Esophagus squamous epithelium (tissue), 4 donors: Measurements from ENCODE around the gene PDE4C.

ENCODE experiments used
- CTCF ChIP-seq, 6 experiments: fragments of 450-650 bp in 4 of 6; fragments of 200-600 bp in 2 of 6; sonication (generic) in 2 of 6; IDR thresholded peaks; one replicate each; pipeline ENCODE4 v1.5.1; 2016 to 2019; ENCODE audit warnings: antibody characterized with exemption in 6 of 6, mild to moderate bottlenecking in 4 of 6, moderate library complexity in 4 of 6
- POLR2A ChIP-seq, 4 donors: fragments of 450-650 bp; IDR thresholded peaks; one replicate each; pipeline ENCODE4 v1.6.1; 2017; ENCODE audit warnings: antibody characterized with exemption in 4 of 4, mild to moderate bottlenecking in 4 of 4, moderate library complexity in 3 of 4

GRCh38 chr19:18197306-18197705, 28.9 kb downstream of the PDE4C start:
- no peak for TF ChIP-seq CTCF (IDR thresholded peaks at IDR 0.05)
- TF ChIP-seq POLR2A (IDR thresholded peaks at IDR 0.05): no peak
